OCI-M2 (cell line): ENCODE data around the gene THRSP.
"Not testable (repeated sequence)": the region's sequence is repeated elsewhere in the genome, so short reads cannot be mapped to it uniquely, and the experiment has no call there.

Experiments
- DNase-seq: peaks from one replicate; lab custom pipeline; 2025; ENCODE audit not compliant: unreplicated experiment; lab: John Stamatoyannopoulos, UW

The THRSP gene

GRCh38 chr11:78038697-78039313 is 24.9 kb upstream of the THRSP start:
- no peak for DNase-seq

- DNase-seq, result no peak
These were observed 24.2 kb upstream of the THRSP start for GRCh38 chr11:78039391-78039918.

GRCh38 chr11:78039919-78040671 is 23.6 kb upstream of the THRSP start:
- no peak for DNase-seq

GRCh38 chr11:78040691-78041379 is 22.8 kb upstream of the THRSP start:
- no peak for DNase-seq

- not testable (repeated sequence) for DNase-seq
These were observed 22.3 kb upstream of the THRSP start for GRCh38 chr11:78041380-78041719.

- no peak for DNase-seq
These were observed 21.7 kb upstream of the THRSP start for GRCh38 chr11:78041843-78042440.

- no peak for DNase-seq
These were observed 19.0 kb upstream of the THRSP start for GRCh38 chr11:78044706-78045105.

GRCh38 chr11:78045851-78046485 is 17.7 kb upstream of the THRSP start:
- no peak for DNase-seq

- DNase-seq, result no peak
These were observed 17.2 kb upstream of the THRSP start for GRCh38 chr11:78046486-78046854.

GRCh38 chr11:78048561-78048960 is 15.1 kb upstream of the THRSP start:
- DNase-seq, result no peak

- DNase-seq, result no peak
These were observed 14.3 kb upstream of the THRSP start for GRCh38 chr11:78049348-78049747.

- DNase-seq, result no peak
These were observed 12.5 kb upstream of the THRSP start for GRCh38 chr11:78050964-78051831.

- DNase-seq, result no peak
These were observed 8.7 kb upstream of the THRSP start for GRCh38 chr11:78054971-78055370.

GRCh38 chr11:78056093-78056492 is 7.6 kb upstream of the THRSP start:
- no peak for DNase-seq

GRCh38 chr11:78057462-78058055 is 6.1 kb upstream of the THRSP start:
- no peak for DNase-seq

- not testable (repeated sequence) for DNase-seq
These were observed 3.8 kb upstream of the THRSP start for GRCh38 chr11:78059749-78060328.

GRCh38 chr11:78060533-78060932 is 3.1 kb upstream of the THRSP start:
- DNase-seq, result no peak

- DNase-seq, result no peak
These were observed 2.4 kb upstream of the THRSP start for GRCh38 chr11:78061088-78061920.

- no peak for DNase-seq
These were observed 1.7 kb upstream of the THRSP start for GRCh38 chr11:78061921-78062311.
